Ovary (tissue), 9 donors: ENCODE results near the gene SDHAF2. TPM values are rescaled to one million over a fixed set of nuclear protein-coding genes. Genes with fewer than 3 reads are reported as not detected.

ENCODE experiments used
- DNase-seq, 5 donors: peaks; one replicate each; pipeline ENCODE4 v3.0.0-alpha.2; 2019 to 2020
- H3K27ac ChIP-seq, 2 donors: fragments of 200-600 bp; one replicate each; pipeline versions ENCODE4 v1.5.1 to v1.8.0; 2019 to 2022
- H3K27me3 ChIP-seq: fragments of 200-600 bp; one replicate; pipeline ENCODE4 v1.8.0; 2022
- H3K36me3 ChIP-seq: fragments of 200-600 bp; sonication (generic); one replicate; pipeline ENCODE4 v1.5.1; 2019
- H3K4me1 ChIP-seq: one replicate; pipeline ENCODE4 v1.8.1; 2013; ENCODE audit warnings: mild to moderate bottlenecking, moderate library complexity; ENCODE audit not compliant: insufficient read depth
- H3K4me3 ChIP-seq: fragments of 200-600 bp; sonication (generic); one replicate; pipeline ENCODE4 v1.5.1; 2017
- H3K9me3 ChIP-seq, 2 donors: fragments of 200-600 bp in 1 of 2; sonication (generic) in 1 of 2; one replicate each; pipeline versions ENCODE4 v1.5.1 to v1.8.1; 2013 to 2019; ENCODE audit warnings: mild to moderate bottlenecking in 1 of 2, moderate library complexity in 1 of 2
- CTCF ChIP-seq, 3 donors: fragments of 450-650 bp in 2 of 3; fragments of 200-600 bp in 1 of 3; IDR thresholded peaks; one replicate each; pipeline versions ENCODE4 v1.5.1 to v1.8.0; 2016 to 2022; ENCODE audit warnings: antibody characterized with exemption in 3 of 3, mild to moderate bottlenecking in 1 of 3
- EP300 ChIP-seq: sonication (generic); formaldehyde crosslinking; IDR thresholded peaks from one replicate; pipeline ENCODE4 v1.6.1; 2017; ENCODE audit warnings: antibody characterized with exemption
- POLR2A ChIP-seq: fragments of 450-650 bp; IDR thresholded peaks from one replicate; pipeline ENCODE4 v1.6.1; 2017; ENCODE audit warnings: antibody characterized with exemption, mild to moderate bottlenecking, moderate library complexity
- WGBS, 3 donors: extraction: QIAGEN DNeasy Blood & Tissue Kit in 1 of 3; methylation state at CpG; one replicate each; pipeline versions ENCODE4 v1.1.5 to v1.1.7; 2013 to 2017; 5-methylcytosine and 5-hydroxymethylcytosine counted together
- intact Hi-C, 4 donors: fragments of 100-400 bp; cut with DNase I; formaldehyde crosslinking; loops; one replicate each; pipeline versions ENCODE4 v1.11.0 to v1.15.1; 2022 to 2023
- polyA plus RNA-seq, 2 donors: library from polyadenylated mRNA; stranded (reverse); fragments of 200-250 nt in 1 of 2; fragments of 350-450 nt in 1 of 2; fragmentation: Illumina TruSeq in 1 of 2; extraction: RNeasy Lipid Tissue Mini Kit (QIAGEN cat#74804) in 1 of 2; gene quantifications; one replicate each; pipeline ENCODE4 v1.2.3, GENCODE V29; 2013 to 2014
- total RNA-seq, 7 donors: library from RNA; depleted of rRNA in 2 of 7; stranded (reverse); fragments of >200 nt in 2 of 7; fragmentation: NEBNext Ultra II Directional in 3 of 7; extraction: Animal tissue kit (Norgen Biotek cat#: 25700) in 3 of 7; gene quantifications; one replicate each; pipeline versions ENCODE4 v1.1.0 to v1.2.4, GENCODE V29; 2016 to 2023
- donor health status: DM: no; HTN: no; CAD: no; lungs with moderate emphysema.
- donor health status: DM: no; HTN: no; CAD: no.
- donor health status: Bipolar disorder and iron deficiency.
- donor health status: DM: yes; HTN: yes; CAD: no.
- donor health status: DM: no; HTN: no; CAD: no.
- donor health status: DM: yes; HTN: yes; CAD: no.

The SDHAF2 gene
- total and polyA plus RNA-seq, 9 donors, result 31.9 to 91.1 (median 39.5) TPM

- Histone ChIP-seq H3K27ac (no peak overlapping the region), H3K4me1 (no peaks in the 10 kb centered on the region), H3K27me3 (no peaks in the 10 kb centered on the region), H3K36me3 (no peaks in the 10 kb centered on the region), H3K9me3 (no peaks in the 10 kb centered on the region), H3K4me3 (no peak overlapping the region)
- no peak for DNase-seq
- intact Hi-C loops, result loop anchor here in 3 of 4 donors (10.0 kb wide), 2 partner anchors 75 to 195 kb away; no protein-coding TSS in a partner anchor
- TF ChIP-seq CTCF (IDR thresholded peaks at IDR 0.05) (no peak), POLR2A (no peak), EP300 (no peak)
- WGBS, 3 donors, result 92 to 98% (median 97%) methylated on average over 1 of the region's 1 CpG
Measured at GRCh38 chr11:61439615-61440014, 9.7 kb downstream of the SDHAF2 start.

GRCh38 chr11:61442616-61443015 is 12.7 kb downstream of the SDHAF2 start:
- no peaks in the 10 kb centered on the region for H3K27me3 ChIP-seq
- 85 to 93% (median 87%) methylated on average over 6 of the region's 6 CpGs for WGBS, 3 donors
- H3K9me3 ChIP-seq, result no peaks in the 10 kb centered on the region
- H3K4me1 ChIP-seq, result peaks cover 2% of the 10 kb centered on the region
- no peak overlapping the region for H3K27ac ChIP-seq
- TF ChIP-seq CTCF (IDR thresholded peaks at IDR 0.05) (no peak), EP300 (no peak), POLR2A (no peak)
- H3K36me3 ChIP-seq, result no peaks in the 10 kb centered on the region
- no peak for DNase-seq
- intact Hi-C loops, result loop anchor here in 3 of 4 donors (10.0 kb wide), 2 partner anchors 72 to 192 kb away; no protein-coding TSS in a partner anchor
- H3K4me3 ChIP-seq, result no peak overlapping the region

- no peaks in the 10 kb centered on the region for H3K9me3 ChIP-seq
- TF ChIP-seq POLR2A (no peak), CTCF (IDR thresholded peaks at IDR 0.05) (no peak), EP300 (no peak)
- intact Hi-C loops, result loop anchor here in 3 of 4 donors (10.0 kb wide), 2 partner anchors 69 to 189 kb away; no protein-coding TSS in a partner anchor
- no peak overlapping the region for H3K27ac ChIP-seq
- H3K4me1 ChIP-seq, result peaks cover 2% of the 10 kb centered on the region
- no peaks in the 10 kb centered on the region for H3K36me3 ChIP-seq
- 67 to 85% (median 71%) methylated on average over 4 of the region's 4 CpGs for WGBS, 3 donors
- H3K4me3 ChIP-seq, result no peak overlapping the region
- H3K27me3 ChIP-seq, result no peaks in the 10 kb centered on the region
- no peak for DNase-seq
Measured at GRCh38 chr11:61445516-61445915, 15.6 kb downstream of the SDHAF2 start.

GRCh38 chr11:61446211-61446651 is 16.3 kb downstream of the SDHAF2 start:
- DNase-seq, result peak; percentile 88 to 92 (median 88)
- Histone ChIP-seq H3K27me3 (no peaks in the 10 kb centered on the region), H3K4me1 (peaks cover 2% of the 10 kb centered on the region), H3K36me3 (no peaks in the 10 kb centered on the region), H3K4me3 (no peak overlapping the region), H3K9me3 (no peaks in the 10 kb centered on the region), H3K27ac (no peak overlapping the region)
- WGBS, 3 donors, result 4 to 11% (median 9%) methylated on average over 7 of the region's 7 CpGs
- TF ChIP-seq CTCF (IDR thresholded peaks at IDR 0.05) (peak; percentile 70 to 72 (median 70)), EP300 (no peak), POLR2A (no peak)
- intact Hi-C loops, result loop anchor here in 3 of 4 donors (10.0 kb wide), 2 partner anchors 69 to 189 kb away; no protein-coding TSS in a partner anchor
